Breast epithelium (tissue), 4 donors: Measurements from ENCODE around the gene OR2V1. TPM values are rescaled to one million over a fixed set of nuclear protein-coding genes. Genes with fewer than 3 reads are reported as not detected.
A peak's percentile ranks its signal among the peaks of the same experiment; 100 is the strongest.
"Not testable (repeated sequence)": the region's sequence is repeated elsewhere in the genome, so short reads cannot be mapped to it uniquely, and the experiment has no call there.

Source experiments
- DNase-seq, 2 donors: peaks; one replicate each; pipeline ENCODE4 v3.0.0-alpha.2; 2019; ENCODE audit warnings: low spot score in 2 of 2
- H3K27ac ChIP-seq, 2 donors: fragments of 200-600 bp; sonication (generic) in 1 of 2; one replicate each; pipeline ENCODE4 v1.5.1; 2016 to 2019; ENCODE audit warnings: mild to moderate bottlenecking in 1 of 2
- H3K27me3 ChIP-seq, 2 donors: fragments of 200-600 bp; sonication (generic) in 1 of 2; one replicate each; pipeline versions ENCODE4 v1.5.1 to v1.6.0; 2017 to 2019; ENCODE audit warnings: control low read depth in 1 of 2, mild to moderate bottlenecking in 1 of 2
- H3K36me3 ChIP-seq: fragments of 200-600 bp; one replicate; pipeline ENCODE4 v1.5.1; 2019
- H3K4me1 ChIP-seq, 2 donors: fragments of 200-600 bp; sonication (generic); one replicate each; pipeline ENCODE4 v1.5.1; 2016 to 2019; ENCODE audit warnings: control low read depth in 1 of 2
- H3K4me3 ChIP-seq, 3 donors: fragments of 200-600 bp; sonication (generic); 1 replicate in 2 of 3; 2 replicates in 1 of 3; pipeline ENCODE4 v1.5.1; 2016 to 2019; ENCODE audit warnings: mild to moderate bottlenecking in 3 of 3, moderate library complexity in 2 of 3
- H3K9me3 ChIP-seq, 2 donors: fragments of 200-600 bp; sonication (generic) in 1 of 2; one replicate each; pipeline ENCODE4 v1.5.1; 2016 to 2019; ENCODE audit warnings: control low read depth in 1 of 2
- CTCF ChIP-seq, 3 donors: fragments of 450-650 bp; IDR thresholded peaks; one replicate each; pipeline ENCODE4 v1.5.1; 2016 to 2017; ENCODE audit warnings: antibody characterized with exemption in 3 of 3, mild to moderate bottlenecking in 3 of 3, moderate library complexity in 3 of 3
- POLR2A ChIP-seq: fragments of 450-650 bp; IDR thresholded peaks from one replicate; pipeline ENCODE4 v1.6.1; 2016; ENCODE audit warnings: antibody characterized with exemption, mild to moderate bottlenecking, moderate library complexity
- POLR2AphosphoS5 ChIP-seq, 3 donors: sonication (generic); formaldehyde crosslinking; IDR thresholded peaks; one replicate each; pipeline ENCODE4 v1.6.1; 2017; ENCODE audit warnings: antibody characterized with exemption in 3 of 3
- intact Hi-C: fragments of 100-400 bp; cut with DNase I; formaldehyde crosslinking; loops from one replicate; pipeline ENCODE4 v1.15.1; 2023; ENCODE audit warnings: low total_unique reads
- total RNA-seq, 3 donors: library from RNA; depleted of rRNA; stranded (reverse); fragments of >200 nt; gene quantifications; one replicate each; pipeline ENCODE4 v1.1.0, GENCODE V29; 2016

The OR2V1 gene
- total RNA-seq, 3 donors from 2014 or later, result not detected

GRCh38 chr5:181160755-181161533 lies 30.0 kb upstream of the OR2V1 start:
- H3K9me3 ChIP-seq, H3K4me1 ChIP-seq, H3K36me3 ChIP-seq, H3K27me3 ChIP-seq, intact Hi-C loops: not testable (repeated sequence)
- H3K27ac ChIP-seq, result peak overlapping the region; percentile 76 to 85
- H3K4me3 ChIP-seq, result peak overlapping the region in 2 of 3 donors; percentile 51 to 62
- DNase-seq, result peak in 1 of 2 donors; percentile 66
- peak in 1 of 3 donors; percentile 17 for TF ChIP-seq POLR2AphosphoS5 (IDR thresholded peaks at IDR 0.05)

- TF ChIP-seq POLR2AphosphoS5 (IDR thresholded peaks at IDR 0.05) (no peak), POLR2A (no peak), CTCF (IDR thresholded peaks at IDR 0.05) (no peak)
- peaks cover 0 to 4% of the 10 kb centered on the region in 2 donors for H3K27me3 ChIP-seq
- H3K9me3 ChIP-seq, result no peaks in the 10 kb centered on the region
- peak overlapping the region; percentile 17 to 62 (median 51) for H3K4me3 ChIP-seq
- no peaks in the 10 kb centered on the region for H3K36me3 ChIP-seq
- intact Hi-C loops, result no loop called here
- peak overlapping the region; percentile 85 to 89 for H3K27ac ChIP-seq
- H3K4me1 ChIP-seq, result no peaks in the 10 kb centered on the region
- DNase-seq, result peak in 1 of 2 donors; percentile 65
Observed at GRCh38 chr5:181160152-181160754, 29.3 kb upstream of the OR2V1 start.

- intact Hi-C loops, result no loop called here
- Histone ChIP-seq H3K27me3 (peaks cover 0 to 4% of the 10 kb centered on the region in 2 donors), H3K9me3 (no peaks in the 10 kb centered on the region), H3K36me3 (no peaks in the 10 kb centered on the region), H3K4me3 (peak overlapping the region in 2 of 3 donors; percentile 51 to 62), H3K4me1 (no peaks in the 10 kb centered on the region), H3K27ac (peak overlapping the region; percentile 85 to 89)
- TF ChIP-seq POLR2A (no peak), POLR2AphosphoS5 (IDR thresholded peaks at IDR 0.05) (no peak), CTCF (IDR thresholded peaks at IDR 0.05) (peak; percentile 76 to 84 (median 79))
- peak; percentile 85 to 87 for DNase-seq
Observed at GRCh38 chr5:181159286-181160151, 28.6 kb upstream of the OR2V1 start.

- no peak for DNase-seq
- no peaks in the 10 kb centered on the region for H3K4me1 ChIP-seq
- H3K36me3 ChIP-seq, result no peaks in the 10 kb centered on the region
- intact Hi-C loops, result no loop called here
- H3K9me3 ChIP-seq, result no peaks in the 10 kb centered on the region
- H3K27me3 ChIP-seq, result peaks cover 0 to 4% of the 10 kb centered on the region in 2 donors
- no peak for TF ChIP-seq POLR2A
- TF ChIP-seq CTCF (IDR thresholded peaks at IDR 0.05), result no peak
- no peak for TF ChIP-seq POLR2AphosphoS5 (IDR thresholded peaks at IDR 0.05)
- no peak overlapping the region for H3K27ac ChIP-seq
- H3K4me3 ChIP-seq, result no peak overlapping the region
Observed at GRCh38 chr5:181158869-181159268, 27.9 kb upstream of the OR2V1 start.

GRCh38 chr5:181156758-181157157 lies 25.8 kb upstream of the OR2V1 start:
- intact Hi-C loops, result no loop called here

More at GRCh38 chr5:181156758-181157157, 25.8 kb upstream of the OR2V1 start:
- Histone ChIP-seq H3K36me3 (no peaks in the 10 kb centered on the region), H3K9me3 (no peaks in the 10 kb centered on the region), H3K4me3 (no peak overlapping the region), H3K27me3 (no peaks in the 10 kb centered on the region), H3K27ac (no peak overlapping the region), H3K4me1 (no peaks in the 10 kb centered on the region)
- no peak for DNase-seq
- TF ChIP-seq CTCF (IDR thresholded peaks at IDR 0.05), result no peak
- no peak for TF ChIP-seq POLR2A
- no peak for TF ChIP-seq POLR2AphosphoS5 (IDR thresholded peaks at IDR 0.05)
